Fibroblast of lung (primary cell): ENCODE measurements around the gene CD7. TPM values are rescaled to one million over a fixed set of nuclear protein-coding genes. Genes with fewer than 3 reads are reported as not detected.

Experiments
- DNase-seq, 2 donors: peaks; one replicate each; pipeline versions ENCODE4 v3.0.0 to v3.0.0-alpha.2; 2010; ENCODE audit warnings: low read depth in 2 of 2
- H2AFZ ChIP-seq: 2 replicates; pipeline ENCODE4 v1.5.1; 2012; ENCODE audit warnings: low read length, control low read depth, inconsistent platforms
- H3K27ac ChIP-seq: 2 replicates; pipeline ENCODE4 v1.5.1; 2011; ENCODE audit warnings: low read length, control low read depth; ENCODE audit not compliant: insufficient read depth
- H3K27me3 ChIP-seq: 2 replicates; pipeline ENCODE4 v1.5.1; 2011; ENCODE audit warnings: mild to moderate bottlenecking, low read length; ENCODE audit not compliant: control insufficient read depth, insufficient read depth
- H3K36me3 ChIP-seq: 2 replicates; pipeline ENCODE4 v1.5.1; 2011; ENCODE audit warnings: low read length; ENCODE audit not compliant: control insufficient read depth, insufficient read depth
- H3K4me1 ChIP-seq: 2 replicates; pipeline ENCODE4 v1.5.1; 2011; ENCODE audit warnings: low read length; ENCODE audit not compliant: control insufficient read depth, insufficient read depth; ENCODE audit errors: extremely low read depth
- H3K4me2 ChIP-seq: 2 replicates; pipeline ENCODE4 v1.5.1; 2011; ENCODE audit warnings: low read length, control low read depth; ENCODE audit not compliant: insufficient read depth; ENCODE audit errors: extremely low read depth
- H3K4me3 ChIP-seq, 4 experiments: fragments of 200-600 bp in 1 of 4; sonication (generic) in 1 of 4; replicated peaks in 1 of 4; 2 replicates each; pipeline ENCODE4 v1.5.1; 2011 to 2016; ENCODE audit warnings: low read length in 4 of 4, low read depth in 3 of 4, mild to moderate bottlenecking in 3 of 4, control low read depth in 2 of 4, inconsistent platforms in 1 of 4, mixed read lengths in 1 of 4; ENCODE audit not compliant: insufficient read depth in 1 of 4; ENCODE audit errors: control extremely low read depth in 1 of 4
- H3K79me2 ChIP-seq: 2 replicates; pipeline ENCODE4 v1.5.1; 2012; ENCODE audit warnings: mild to moderate bottlenecking, low read length, inconsistent platforms; ENCODE audit not compliant: control insufficient read depth, insufficient read depth
- H3K9ac ChIP-seq: 2 replicates; pipeline ENCODE4 v1.5.1; 2011; ENCODE audit warnings: mild to moderate bottlenecking, low read length, control low read depth; ENCODE audit not compliant: insufficient read depth
- H3K9me3 ChIP-seq: 2 replicates; pipeline ENCODE4 v1.5.1; 2012; ENCODE audit warnings: low read depth, low read length; ENCODE audit not compliant: control insufficient read depth, insufficient read depth
- H4K20me1 ChIP-seq: 2 replicates; pipeline ENCODE4 v1.5.1; 2011; ENCODE audit warnings: low read length; ENCODE audit not compliant: control insufficient read depth, insufficient read depth; ENCODE audit errors: extremely low read depth
- EZH2 ChIP-seq: IDR thresholded peaks from 2 replicates; pipeline ENCODE4 v1.5.1; 2012; ENCODE audit warnings: low read length, control low read depth, mild to moderate bottlenecking; ENCODE audit errors: missing control alignments
- polyA plus RNA-seq, 2 donors: library from polyadenylated mRNA; depleted of rRNA in 1 of 2; stranded (reverse) in 1 of 2; unstranded in 1 of 2; fragments of >200 nt; gene quantifications; 2 replicates each; pipeline ENCODE4 v1.2.1, GENCODE V29; 2011 to 2012; ENCODE audit warnings: missing spikeins in 1 of 2
- total RNA-seq: library from RNA; depleted of rRNA; stranded (reverse); fragments of >200 nt; gene quantifications from 2 replicates; pipeline ENCODE4 v1.2.1, GENCODE V29; 2014
- TF ChIP-seq, protein P1 (sequence below), 2 donors: IDR thresholded peaks in 1 of 2; conservative IDR thresholded peaks in 1 of 2; 1 replicate in 1 of 2; 2 replicates in 1 of 2; pipeline ENCODE4 v1.5.1; 2011 to 2012; ENCODE audit warnings: low read length in 2 of 2, control low read depth in 1 of 2, inconsistent platforms in 1 of 2, low read depth in 1 of 2, mild to moderate bottlenecking in 1 of 2

Gene CD7
- total and polyA plus RNA-seq, 2 donors (not counting 1 experiment from before 2014, with no cell fraction given), result 0.17 TPM; not detected in 1

DNA sequence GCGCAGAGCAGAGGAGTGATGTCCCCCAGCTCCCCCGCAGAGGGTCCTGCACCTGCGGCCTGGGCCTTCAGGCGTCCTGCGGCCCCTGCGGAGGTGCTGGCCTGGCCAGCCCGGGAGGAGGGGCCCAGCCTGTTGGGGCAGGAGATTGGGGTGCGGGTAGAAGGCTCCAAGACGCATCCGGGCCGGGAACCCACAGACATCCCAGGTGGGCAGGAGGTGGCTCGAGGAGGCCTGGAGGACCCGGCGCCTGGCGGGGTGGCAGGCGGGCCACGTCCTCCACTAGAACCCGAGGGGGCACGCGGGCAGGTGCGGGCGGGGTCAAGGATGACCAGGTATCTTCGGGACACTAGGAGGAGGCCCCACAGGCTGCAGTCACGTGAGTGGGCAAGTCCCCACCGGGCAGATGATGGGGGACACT lies 16.8 kb upstream of the CD7 start:
- no peaks in the 10 kb centered on the region for H3K9me3 ChIP-seq
- peaks cover 26% of the 10 kb centered on the region for H3K4me1 ChIP-seq
- H3K27ac ChIP-seq, result peak overlapping the region; percentile 32
- TF ChIP-seq, protein P1, sequence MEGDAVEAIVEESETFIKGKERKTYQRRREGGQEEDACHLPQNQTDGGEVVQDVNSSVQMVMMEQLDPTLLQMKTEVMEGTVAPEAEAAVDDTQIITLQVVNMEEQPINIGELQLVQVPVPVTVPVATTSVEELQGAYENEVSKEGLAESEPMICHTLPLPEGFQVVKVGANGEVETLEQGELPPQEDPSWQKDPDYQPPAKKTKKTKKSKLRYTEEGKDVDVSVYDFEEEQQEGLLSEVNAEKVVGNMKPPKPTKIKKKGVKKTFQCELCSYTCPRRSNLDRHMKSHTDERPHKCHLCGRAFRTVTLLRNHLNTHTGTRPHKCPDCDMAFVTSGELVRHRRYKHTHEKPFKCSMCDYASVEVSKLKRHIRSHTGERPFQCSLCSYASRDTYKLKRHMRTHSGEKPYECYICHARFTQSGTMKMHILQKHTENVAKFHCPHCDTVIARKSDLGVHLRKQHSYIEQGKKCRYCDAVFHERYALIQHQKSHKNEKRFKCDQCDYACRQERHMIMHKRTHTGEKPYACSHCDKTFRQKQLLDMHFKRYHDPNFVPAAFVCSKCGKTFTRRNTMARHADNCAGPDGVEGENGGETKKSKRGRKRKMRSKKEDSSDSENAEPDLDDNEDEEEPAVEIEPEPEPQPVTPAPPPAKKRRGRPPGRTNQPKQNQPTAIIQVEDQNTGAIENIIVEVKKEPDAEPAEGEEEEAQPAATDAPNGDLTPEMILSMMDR (conservative IDR thresholded peaks at IDR 0.05 in 1 of 2, IDR thresholded peaks at IDR 0.05 in 1 of 2; ENCODE audit: low read depth in 1 of 2, low read length in 2 of 2), result no peak
- TF ChIP-seq EZH2, result no peak
- H3K79me2 ChIP-seq, result no peaks in the 10 kb centered on the region
- peak overlapping the region; percentile 23 for H3K9ac ChIP-seq
- peak overlapping the region in 1 of 4 experiments; percentile 67 for H3K4me3 ChIP-seq
- peak overlapping the region; percentile 98 for H3K4me2 ChIP-seq
- no peaks in the 10 kb centered on the region for H4K20me1 ChIP-seq
- DNase-seq, result no peak
- no peak overlapping the region for H2AFZ ChIP-seq
- H3K27me3 ChIP-seq, result no peaks in the 10 kb centered on the region
- H3K36me3 ChIP-seq, result no peaks in the 10 kb centered on the region

DNA sequence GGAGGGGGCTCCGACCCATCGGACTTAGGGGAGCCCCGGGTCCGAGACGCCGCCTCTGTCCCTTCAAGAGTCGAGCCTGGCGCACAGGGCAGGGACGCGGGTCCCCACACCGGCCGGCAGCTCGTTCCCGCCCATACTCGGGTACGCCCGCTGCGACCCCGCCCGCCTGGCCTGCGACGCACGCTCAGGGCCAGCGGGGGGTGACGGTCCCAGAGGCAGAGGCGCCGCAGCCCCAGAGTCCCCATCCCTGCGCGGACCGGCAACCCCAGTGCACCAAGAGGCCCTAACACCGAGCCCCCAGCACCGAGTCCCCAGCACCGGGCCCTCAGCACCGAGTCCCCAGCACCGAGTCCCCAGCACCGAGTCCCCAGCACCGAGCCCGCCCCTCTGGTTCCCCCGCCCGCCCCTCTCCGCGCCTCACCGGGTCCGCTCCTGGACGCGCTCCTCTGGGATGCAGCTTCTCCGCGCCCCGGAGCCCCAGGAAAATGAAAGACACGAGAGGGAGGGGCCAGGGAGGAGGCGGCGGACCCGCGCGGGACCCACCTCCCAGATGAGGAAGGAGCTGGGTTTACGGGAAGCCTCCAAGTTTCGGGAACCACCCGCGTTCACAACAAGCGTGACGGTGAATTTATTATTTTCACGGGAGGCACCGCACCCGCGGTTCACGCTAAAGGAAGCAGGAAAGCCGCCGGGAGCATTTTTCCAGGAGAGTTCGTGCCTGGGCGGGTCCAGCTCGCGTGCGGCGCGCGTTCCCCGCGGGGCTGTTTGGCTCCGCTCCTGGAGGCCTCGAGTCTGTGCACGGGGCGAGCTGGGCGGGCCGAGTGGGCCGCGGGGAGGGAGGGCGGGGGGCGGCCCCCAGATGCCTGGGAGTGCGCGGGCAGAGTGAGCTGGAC lies 16.1 kb upstream of the CD7 start, which contains the start of gene SECTM1:
SECTM1 (minus strand) TSS at position 488 of the 893 bp plus-strand sequence. CDS start 6,526 bp downstream, outside the sequence.
- no peaks in the 10 kb centered on the region for H3K79me2 ChIP-seq
- TF ChIP-seq EZH2, result no peak
- H2AFZ ChIP-seq, result peak within 1 kb of the TSS; percentile 61
- H3K4me1 ChIP-seq, result peaks cover 22% of the 10 kb centered on the region
- H3K9ac ChIP-seq, result peak within 1 kb of the TSS; percentile 59
- H4K20me1 ChIP-seq, result no peaks in the 10 kb centered on the region
- H3K4me2 ChIP-seq, result peak within 1 kb of the TSS; percentile 98
- peak within 1 kb of the TSS; percentile 39 for H3K27ac ChIP-seq
- no peaks in the 10 kb centered on the region for H3K9me3 ChIP-seq
- peak in 1 of 2 donors; percentile 21 for DNase-seq
- no peaks in the 10 kb centered on the region for H3K27me3 ChIP-seq
- no peaks in the 10 kb centered on the region for H3K36me3 ChIP-seq
- H3K4me3 ChIP-seq, result peak within 1 kb of the TSS; percentile 49 to 67 (median 58)

DNA sequence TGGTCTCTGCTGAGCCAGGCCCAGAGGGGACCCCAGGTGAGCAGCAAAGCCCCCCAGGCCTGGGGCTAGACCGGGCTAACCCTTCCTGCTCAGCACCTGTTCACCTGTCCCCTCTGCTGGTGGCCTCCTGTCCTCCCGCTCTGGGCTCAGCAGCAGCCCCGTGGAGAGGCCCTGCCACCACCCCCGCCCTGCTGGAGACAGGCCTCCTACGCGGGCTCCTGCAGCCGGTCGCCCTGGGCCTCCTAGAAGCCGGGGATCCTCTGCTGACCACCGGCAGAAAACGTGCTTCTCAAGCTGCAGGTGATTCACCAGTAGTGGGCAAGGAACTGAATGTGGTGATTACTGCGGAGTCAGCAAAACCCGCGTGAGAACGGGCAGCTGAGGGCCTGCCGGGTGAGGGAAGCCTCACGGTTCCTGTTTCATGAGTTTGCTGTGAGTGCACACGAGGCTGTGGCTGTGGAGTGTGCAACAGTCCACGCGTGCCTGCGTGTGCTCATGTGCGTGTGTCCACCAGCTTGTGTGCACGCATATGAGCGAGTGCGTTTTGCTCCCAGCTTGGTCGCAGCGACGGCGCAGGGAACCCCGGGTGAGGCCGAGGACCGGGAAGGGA lies 15.4 kb upstream of the CD7 start:
- no peaks in the 10 kb centered on the region for H3K27me3 ChIP-seq
- no peaks in the 10 kb centered on the region for H3K79me2 ChIP-seq
- H3K4me3 ChIP-seq, result peak overlapping the region; percentile 36 to 67 (median 56)
- H3K4me2 ChIP-seq, result peak overlapping the region; percentile 81
- peaks cover 22% of the 10 kb centered on the region for H3K4me1 ChIP-seq
- H3K9me3 ChIP-seq, result no peaks in the 10 kb centered on the region
- H3K36me3 ChIP-seq, result no peaks in the 10 kb centered on the region
- peak overlapping the region; percentile 59 for H3K9ac ChIP-seq
- peak; percentile 45 to 62 for DNase-seq
- peak overlapping the region; percentile 45 for H2AFZ ChIP-seq
- no peaks in the 10 kb centered on the region for H4K20me1 ChIP-seq
- TF ChIP-seq, protein P1 (conservative IDR thresholded peaks at IDR 0.05 in 1 of 2, IDR thresholded peaks at IDR 0.05 in 1 of 2; ENCODE audit: low read depth in 1 of 2, low read length in 2 of 2), result no peak
- no peak for TF ChIP-seq EZH2
- H3K27ac ChIP-seq, result peak overlapping the region; percentile 8
